Activated CD4-positive, alpha-beta memory T cell treated with anti-CD3 and anti-CD28 coated beads for 36 hours (primary cell): Measurements from ENCODE around the gene PEX11B. TPM values are rescaled to one million over a fixed set of nuclear protein-coding genes. Genes with fewer than 3 reads are reported as not detected.

Experiments
- CTCF ChIA-PET: fragments of 350-600 bp; sonication (Branson Sonifier 250); formaldehyde crosslinking; loops from one replicate; lab custom pipeline; 2021; ENCODE audit warnings: antibody characterized with exemption, inconsistent platforms; lab: Charles Lee
- POLR2A ChIA-PET: fragments of 350-600 bp; sonication (Branson Sonifier 250); formaldehyde crosslinking; loops from one replicate; lab custom pipeline; 2021; ENCODE audit warnings: antibody characterized with exemption; lab: Charles Lee
- DNase-seq: peaks from one replicate; pipeline ENCODE4 v3.0.0-alpha.2; 2020
- H3K27ac Mint-ChIP-seq: one replicate; pipeline ENCODE4 v1.8.0; 2021; ENCODE audit warnings: mixed read lengths
- H3K27me3 Mint-ChIP-seq: one replicate; pipeline ENCODE4 v1.8.0; 2021; ENCODE audit warnings: mixed read lengths
- H3K36me3 Mint-ChIP-seq: one replicate; pipeline ENCODE4 v1.8.0; 2021; ENCODE audit warnings: mixed read lengths
- H3K4me1 Mint-ChIP-seq: one replicate; pipeline ENCODE4 v1.8.0; 2021; ENCODE audit warnings: low read depth, mixed read lengths
- H3K4me3 Mint-ChIP-seq: one replicate; pipeline ENCODE4 v1.8.0; 2021; ENCODE audit warnings: mild to moderate bottlenecking, mixed read lengths
- H3K9me3 Mint-ChIP-seq: one replicate; pipeline ENCODE4 v1.8.0; 2021; ENCODE audit warnings: mixed read lengths
- intact Hi-C: fragments of 100-400 bp; cut with micrococcal nuclease; formaldehyde crosslinking; loops from one replicate; pipeline ENCODE4 v1.15.1; 2023
- total RNA-seq, 2 experiments: library from RNA; stranded (reverse); gene quantifications; one replicate each; pipeline ENCODE4 v1.2.3, GENCODE V29; 2021

The PEX11B gene
- total RNA-seq, 2 experiments from 2014 or later, result 22.8 to 25.6 TPM

DNA sequence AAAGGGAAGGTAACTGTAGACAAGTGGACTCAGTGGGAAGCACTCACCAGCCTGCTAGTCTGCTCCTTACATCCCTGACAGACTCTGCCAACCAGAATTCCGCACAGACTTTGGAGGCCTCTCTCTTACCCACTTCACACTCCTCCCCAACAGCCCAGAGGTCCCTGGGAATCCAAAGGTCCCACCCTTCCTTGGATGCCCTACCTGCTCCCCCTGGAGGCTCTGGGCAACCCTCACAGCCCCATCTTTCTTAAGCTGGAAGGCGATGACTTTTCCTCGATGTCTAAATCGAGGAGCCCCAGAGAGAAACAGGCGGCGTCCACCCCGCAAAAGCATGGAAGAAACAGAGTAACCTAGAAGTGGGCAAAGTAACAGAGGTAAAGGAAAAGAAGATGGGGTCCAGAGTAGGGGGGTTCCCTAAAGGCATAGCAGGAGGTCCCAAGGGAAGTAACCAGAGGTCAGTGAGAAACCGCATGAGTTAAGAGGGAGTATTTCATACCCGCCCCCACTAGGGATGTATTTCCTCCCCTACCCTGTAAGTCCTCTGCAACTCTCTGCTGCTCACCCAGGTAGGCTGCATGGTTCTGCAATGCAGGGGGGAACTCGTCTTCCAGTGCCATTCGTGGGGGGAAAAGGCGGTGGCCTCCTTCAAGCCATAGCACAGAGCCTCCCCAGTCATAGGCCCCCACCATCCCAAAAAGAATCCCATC is 17.1 kb downstream of the PEX11B start:
- CTCF ChIA-PET, result no interaction called here
- no peaks in the 10 kb centered on the region for H3K4me1 Mint-ChIP-seq
- POLR2A ChIA-PET, result no interaction called here
- no peak overlapping the region for H3K27ac Mint-ChIP-seq
- intact Hi-C loops, result no loop called here
- H3K36me3 Mint-ChIP-seq, result peaks cover 5% of the 10 kb centered on the region
- H3K27me3 Mint-ChIP-seq, result no peaks in the 10 kb centered on the region
- no peak overlapping the region for H3K4me3 Mint-ChIP-seq
- no peak for DNase-seq
- no peaks in the 10 kb centered on the region for H3K9me3 Mint-ChIP-seq

DNA sequence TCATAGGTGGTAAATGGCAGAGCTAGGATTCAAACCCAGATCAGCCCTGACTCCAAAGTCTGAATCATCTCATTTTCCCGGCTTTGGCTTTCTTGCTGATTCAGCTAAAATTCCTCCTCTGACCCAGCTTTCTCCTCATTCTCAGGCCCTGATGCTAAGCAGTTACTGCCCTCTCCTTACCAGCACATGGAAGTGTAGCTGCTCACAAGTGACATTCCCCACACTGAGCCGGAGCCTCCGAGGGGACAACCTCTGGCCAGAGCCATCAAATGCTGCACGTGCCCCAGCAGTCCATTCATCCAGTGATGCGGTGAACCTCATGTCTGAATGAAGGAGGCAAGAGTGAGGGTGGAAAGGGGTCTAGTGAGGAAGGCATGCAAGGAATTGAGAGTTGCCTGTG is 19.8 kb downstream of the PEX11B start:
- no peak overlapping the region for H3K27ac Mint-ChIP-seq
- H3K4me3 Mint-ChIP-seq, result no peak overlapping the region
- H3K4me1 Mint-ChIP-seq, result no peaks in the 10 kb centered on the region
- no peaks in the 10 kb centered on the region for H3K9me3 Mint-ChIP-seq
- H3K36me3 Mint-ChIP-seq, result peaks cover 5% of the 10 kb centered on the region
- no peaks in the 10 kb centered on the region for H3K27me3 Mint-ChIP-seq
- intact Hi-C loops, result no loop called here
- DNase-seq, result no peak
- ChIA-PET POLR2A (no interaction called here), CTCF (no interaction called here)

DNA sequence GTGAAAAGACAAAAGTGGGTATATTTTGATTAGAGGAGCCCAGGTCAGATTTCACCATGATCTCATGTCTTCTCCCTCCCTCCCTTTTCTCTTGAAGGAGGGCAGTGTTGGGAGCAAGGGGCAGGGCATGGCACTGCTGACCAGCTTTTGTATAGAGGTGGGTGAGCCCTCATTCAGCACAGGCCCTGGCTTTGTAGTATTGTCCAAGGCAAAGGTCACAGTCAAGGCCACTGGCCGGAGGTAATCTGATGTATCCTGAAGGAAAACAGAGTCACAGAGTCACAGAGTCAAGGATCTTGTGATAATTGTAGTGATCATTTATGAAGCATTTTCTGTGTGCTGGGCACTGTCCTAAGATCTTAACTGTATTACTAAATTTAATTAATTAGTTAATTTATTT is 20.5 kb downstream of the PEX11B start:
- CTCF ChIA-PET, result no interaction called here
- no peaks in the 10 kb centered on the region for H3K27me3 Mint-ChIP-seq
- no peak overlapping the region for H3K27ac Mint-ChIP-seq
- no peak for DNase-seq
- POLR2A ChIA-PET, result no interaction called here
- H3K4me3 Mint-ChIP-seq, result no peak overlapping the region
- no peaks in the 10 kb centered on the region for H3K9me3 Mint-ChIP-seq
- H3K4me1 Mint-ChIP-seq, result no peaks in the 10 kb centered on the region
- intact Hi-C loops, result no loop called here
- peaks cover 5% of the 10 kb centered on the region for H3K36me3 Mint-ChIP-seq

DNA sequence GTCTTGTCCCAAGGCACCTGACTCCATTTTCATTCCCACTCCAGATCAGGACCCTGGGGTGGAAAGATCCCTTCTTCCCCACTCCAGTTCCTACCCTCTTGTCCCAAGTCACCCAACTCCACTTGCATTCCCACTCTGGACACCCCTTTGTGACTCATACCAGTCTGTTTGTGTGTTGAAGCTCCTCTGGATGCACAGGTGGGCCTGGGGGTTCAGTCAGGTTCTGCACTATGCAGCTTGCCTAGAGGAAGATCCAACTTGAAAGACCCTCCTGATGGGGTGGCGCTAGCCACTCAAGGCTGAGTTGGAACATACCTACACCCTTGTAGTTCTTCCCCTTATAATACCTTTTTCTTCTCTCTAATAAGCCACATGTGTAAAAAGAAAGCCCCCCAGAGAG is 23.0 kb downstream of the PEX11B start:
- Mint-ChIP-seq H3K36me3 (peaks cover 2% of the 10 kb centered on the region), H3K4me1 (no peaks in the 10 kb centered on the region), H3K4me3 (no peak overlapping the region), H3K27ac (no peak overlapping the region), H3K27me3 (no peaks in the 10 kb centered on the region), H3K9me3 (no peaks in the 10 kb centered on the region)
- no peak for DNase-seq
- ChIA-PET POLR2A (no interaction called here), CTCF (interaction anchor here (1.0 to 2.6 kb wide), 5 partner anchors 9 to 89 kb away, joined by 3 to 16 read pairs (median 3); partner anchors contain the start of gene NUDT17)
- intact Hi-C loops, result no loop called here

DNA sequence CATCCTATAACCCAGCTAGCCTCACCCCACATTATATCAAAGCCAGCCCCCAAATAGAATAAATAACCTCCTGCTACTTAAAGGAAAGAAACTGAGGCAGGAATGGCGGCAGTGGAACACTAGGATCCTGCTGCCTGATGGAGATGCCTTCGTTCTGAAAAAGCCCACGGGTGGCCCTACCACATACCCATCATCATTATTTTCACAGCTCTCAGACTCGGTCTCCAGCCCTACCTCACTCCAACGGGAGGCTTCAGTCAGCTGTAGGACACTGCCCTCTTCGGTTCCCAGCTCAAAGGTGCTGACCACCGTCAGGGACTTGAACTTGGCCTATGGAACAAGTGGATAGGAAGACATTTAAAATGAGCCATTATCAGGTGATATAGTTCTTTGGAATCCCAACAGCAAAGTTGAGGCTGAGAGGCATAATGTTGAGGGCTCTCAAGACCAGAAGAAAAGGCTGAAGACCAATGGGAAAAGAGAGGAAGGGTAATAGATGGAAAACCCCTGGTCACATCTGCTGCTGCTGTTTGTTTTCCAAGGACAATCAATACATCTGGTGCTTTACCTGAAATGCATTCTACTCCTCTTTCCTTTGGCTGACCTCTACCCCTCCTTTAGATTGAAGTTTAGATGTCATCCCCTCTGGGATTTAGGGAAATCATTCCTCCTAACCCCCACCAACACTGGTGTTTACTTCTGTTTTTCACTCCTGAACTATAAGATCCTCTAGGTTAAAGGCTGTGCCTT is 25.0 kb downstream of the PEX11B start:
- intact Hi-C loops, result no loop called here
- POLR2A ChIA-PET, result no interaction called here
- CTCF ChIA-PET, result interaction anchor here (0.6 to 3.6 kb wide), 9 partner anchors 16 to 123 kb away, joined by 3 to 35 read pairs (median 5); partner anchors contain the start of genes ITGA10, NUDT17, PIAS3 and RBM8A
- no peak for DNase-seq
- no peak overlapping the region for H3K4me3 Mint-ChIP-seq
- peaks cover 2% of the 10 kb centered on the region for H3K36me3 Mint-ChIP-seq
- no peaks in the 10 kb centered on the region for H3K27me3 Mint-ChIP-seq
- H3K27ac Mint-ChIP-seq, result no peak overlapping the region
- H3K4me1 Mint-ChIP-seq, result no peaks in the 10 kb centered on the region
- no peaks in the 10 kb centered on the region for H3K9me3 Mint-ChIP-seq

DNA sequence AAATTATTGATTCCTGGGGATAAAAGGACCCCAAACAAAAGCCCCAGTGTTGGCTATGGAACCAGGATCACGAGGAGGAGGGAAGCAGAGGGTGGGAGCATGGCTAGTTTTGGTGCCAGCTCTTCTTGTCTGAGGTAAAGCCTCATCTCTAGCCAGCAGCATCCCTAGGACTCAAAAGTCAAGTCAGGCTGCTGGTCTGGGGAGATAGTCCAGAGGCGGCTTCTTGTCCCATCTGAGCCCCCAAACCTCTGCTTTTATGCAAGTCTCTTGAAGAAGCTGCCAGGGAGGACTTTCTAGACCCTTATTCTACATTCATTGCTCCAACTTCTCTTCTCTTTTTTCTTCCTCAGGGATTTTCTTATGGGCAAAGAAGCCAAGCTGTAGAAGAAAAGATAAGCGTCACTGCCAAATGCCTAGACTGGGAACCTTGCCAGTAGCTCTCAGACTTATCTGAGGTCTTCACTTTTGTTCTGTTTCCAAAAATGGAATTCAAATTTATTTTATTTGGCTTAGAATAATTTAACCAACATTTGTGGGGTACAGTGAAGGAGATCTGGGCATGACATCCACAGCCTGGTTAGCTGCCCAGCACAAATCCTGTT is 25.9 kb downstream of the PEX11B start:
- POLR2A ChIA-PET, result interaction anchor here (1.8 kb wide), 1 partner anchor 33 kb away, joined by 4 read pairs; no protein-coding TSS in a partner anchor

DNA sequence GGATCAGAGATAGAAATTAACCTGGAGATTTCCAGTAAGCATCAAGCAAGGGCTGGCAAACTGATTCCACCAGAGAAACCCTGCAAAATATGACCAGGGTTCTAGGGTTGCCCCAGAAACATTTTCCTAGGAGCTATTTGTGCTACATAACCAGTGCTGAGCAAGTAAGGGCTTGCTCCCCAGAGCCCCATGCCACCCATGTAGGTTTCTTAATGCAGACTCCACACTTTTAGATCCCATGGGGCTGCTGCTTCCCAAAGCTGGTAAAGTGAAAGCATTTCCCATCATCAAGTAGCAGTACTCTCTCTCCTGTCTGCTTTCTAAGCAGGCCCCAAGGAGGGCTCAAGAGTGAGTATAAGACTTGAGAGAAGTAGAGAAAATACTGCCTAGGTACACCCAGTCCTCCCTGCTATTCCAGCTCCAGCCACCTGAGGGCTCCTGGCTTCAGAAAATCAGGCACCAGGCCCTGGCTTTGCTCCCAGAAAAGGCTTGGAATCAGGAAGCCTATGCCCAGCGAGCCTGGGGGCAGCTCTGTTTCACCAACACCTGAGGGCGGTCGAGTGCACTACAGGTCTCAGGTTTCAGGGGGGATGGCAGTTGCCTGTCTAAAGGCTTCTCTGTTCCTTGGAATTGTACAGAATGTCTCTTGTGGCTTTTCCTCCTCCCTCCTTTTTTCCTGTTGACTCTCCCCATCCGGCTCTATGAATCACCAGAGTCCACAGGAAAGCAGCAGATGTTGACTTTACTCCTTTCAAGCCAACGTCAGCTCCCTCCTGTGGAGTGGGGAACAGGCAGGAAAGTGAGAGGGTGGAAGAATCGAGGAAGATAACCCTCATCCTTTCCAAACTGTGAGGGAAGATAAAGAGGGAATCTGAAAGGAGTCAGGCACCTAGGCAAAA is 26.7 kb downstream of the PEX11B start:
- Mint-ChIP-seq H3K27ac (no peak overlapping the region), H3K27me3 (no peaks in the 10 kb centered on the region), H3K4me3 (no peak overlapping the region), H3K36me3 (no peaks in the 10 kb centered on the region), H3K4me1 (peaks cover 1% of the 10 kb centered on the region), H3K9me3 (no peaks in the 10 kb centered on the region)
- intact Hi-C loops, result loop anchor here (1.0 kb wide), 1 partner anchor 121 kb away; no protein-coding TSS in a partner anchor
- ChIA-PET POLR2A (interaction anchor here (1.8 kb wide), 1 partner anchor 32 kb away, joined by 4 read pairs; no protein-coding TSS in a partner anchor), CTCF (interaction anchor here (0.6 to 3.6 kb wide), 28 partner anchors 9 to 146 kb away, joined by 3 to 35 read pairs (median 4); partner anchors contain the start of genes HJV, ITGA10, LIX1L and NUDT17)
- peak; percentile 74 for DNase-seq

More for the DNA sequence above, 25.9 kb downstream of the PEX11B start:
- no peaks in the 10 kb centered on the region for H3K36me3 Mint-ChIP-seq
- H3K27me3 Mint-ChIP-seq, result no peaks in the 10 kb centered on the region
- CTCF ChIA-PET, result interaction anchor here (0.6 to 3.6 kb wide), 21 partner anchors 11 to 145 kb away, joined by 3 to 35 read pairs (median 5); partner anchors contain the start of genes ITGA10, LIX1L, NUDT17 and PIAS3
- no peaks in the 10 kb centered on the region for H3K4me1 Mint-ChIP-seq
- intact Hi-C loops, result no loop called here
- H3K4me3 Mint-ChIP-seq, result no peak overlapping the region
- no peaks in the 10 kb centered on the region for H3K9me3 Mint-ChIP-seq
- no peak for DNase-seq
- H3K27ac Mint-ChIP-seq, result no peak overlapping the region

DNA sequence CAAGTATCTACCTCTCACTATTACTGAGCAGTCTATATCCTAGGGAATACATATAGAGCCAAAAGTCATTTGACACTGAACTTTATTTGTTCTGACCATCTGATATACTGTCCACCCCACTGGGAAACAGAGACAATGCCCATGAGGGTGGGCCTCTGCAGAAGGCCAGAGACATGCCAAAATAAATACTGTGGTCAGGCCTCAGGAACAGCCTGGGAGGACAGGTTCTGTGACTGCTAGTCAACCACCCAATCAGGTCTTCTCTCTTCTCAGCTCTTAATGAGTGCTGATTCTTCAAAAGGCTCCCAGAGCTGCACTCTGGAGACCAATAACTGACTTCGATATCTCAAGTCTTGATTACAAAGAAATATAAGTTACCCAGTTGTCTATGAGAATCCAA is 27.4 kb downstream of the PEX11B start:
- intact Hi-C loops, result loop anchor here (1.0 kb wide), 1 partner anchor 122 kb away; no protein-coding TSS in a partner anchor
- Mint-ChIP-seq H3K36me3 (no peaks in the 10 kb centered on the region), H3K27me3 (no peaks in the 10 kb centered on the region), H3K4me3 (no peak overlapping the region), H3K9me3 (no peaks in the 10 kb centered on the region), H3K27ac (no peak overlapping the region), H3K4me1 (peaks cover 7% of the 10 kb centered on the region)
- POLR2A ChIA-PET, result interaction anchor here (1.8 kb wide), 1 partner anchor 32 kb away, joined by 4 read pairs; no protein-coding TSS in a partner anchor
- no peak for DNase-seq
- CTCF ChIA-PET, result interaction anchor here (0.6 to 3.6 kb wide), 22 partner anchors 8 to 131 kb away, joined by 3 to 35 read pairs (median 5); partner anchors contain the start of genes HJV, ITGA10, NUDT17 and PIAS3

DNA sequence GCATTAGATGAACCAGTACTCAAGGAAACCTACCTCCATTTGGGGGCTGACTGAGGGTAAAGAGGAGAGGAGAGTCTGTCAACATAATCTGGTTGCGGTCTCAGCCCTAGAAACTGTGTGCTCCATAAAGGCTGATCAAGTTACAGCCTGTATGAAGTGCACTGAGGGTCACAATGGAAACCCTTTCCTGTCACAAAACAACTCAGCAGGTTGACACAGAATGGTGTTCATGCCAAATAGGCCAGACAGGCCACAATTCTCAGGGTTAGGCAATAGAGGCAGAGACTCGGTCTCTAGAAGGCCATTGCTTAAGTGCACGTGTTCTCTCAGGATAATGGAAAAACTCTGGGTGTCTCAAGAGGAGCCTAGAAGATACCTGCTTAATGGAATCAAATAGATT is 28.8 kb downstream of the PEX11B start:
- Mint-ChIP-seq H3K9me3 (no peaks in the 10 kb centered on the region), H3K36me3 (no peaks in the 10 kb centered on the region), H3K27ac (no peak overlapping the region), H3K4me3 (no peak overlapping the region), H3K4me1 (peaks cover 17% of the 10 kb centered on the region), H3K27me3 (peaks cover 7% of the 10 kb centered on the region)
- ChIA-PET POLR2A (no interaction called here), CTCF (interaction anchor here (1.1 kb wide), 1 partner anchor 44 kb away, joined by 3 read pairs; the partner anchor contains the start of gene NUDT17)
- no peak for DNase-seq
- intact Hi-C loops, result no loop called here

DNA sequence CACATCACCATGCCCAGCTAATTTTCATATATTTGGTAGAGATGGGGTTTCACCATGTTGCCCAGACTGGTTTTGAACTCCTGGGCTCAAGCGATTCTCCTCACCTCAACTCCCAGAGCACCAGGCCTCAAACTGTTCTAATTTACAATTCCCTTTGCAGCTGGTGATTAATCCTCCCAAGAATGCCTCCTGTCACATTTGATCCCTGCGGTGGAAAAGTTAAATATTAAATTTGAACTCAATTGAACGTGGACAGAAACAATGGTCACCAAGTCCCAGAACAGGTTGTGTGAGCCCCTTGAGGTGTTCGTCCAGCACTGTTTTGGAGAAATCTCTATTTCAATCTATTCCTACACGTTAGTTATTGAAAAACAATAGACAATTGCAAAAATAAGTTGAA is 30.9 kb downstream of the PEX11B start:
- H3K27ac Mint-ChIP-seq, result no peak overlapping the region
- no peaks in the 10 kb centered on the region for H3K36me3 Mint-ChIP-seq
- POLR2A ChIA-PET, result no interaction called here
- H3K4me1 Mint-ChIP-seq, result peaks cover 19% of the 10 kb centered on the region
- H3K4me3 Mint-ChIP-seq, result no peak overlapping the region
- peaks cover 18% of the 10 kb centered on the region for H3K27me3 Mint-ChIP-seq
- CTCF ChIA-PET, result no interaction called here
- no peaks in the 10 kb centered on the region for H3K9me3 Mint-ChIP-seq
- DNase-seq, result no peak
- intact Hi-C loops, result no loop called here

DNA sequence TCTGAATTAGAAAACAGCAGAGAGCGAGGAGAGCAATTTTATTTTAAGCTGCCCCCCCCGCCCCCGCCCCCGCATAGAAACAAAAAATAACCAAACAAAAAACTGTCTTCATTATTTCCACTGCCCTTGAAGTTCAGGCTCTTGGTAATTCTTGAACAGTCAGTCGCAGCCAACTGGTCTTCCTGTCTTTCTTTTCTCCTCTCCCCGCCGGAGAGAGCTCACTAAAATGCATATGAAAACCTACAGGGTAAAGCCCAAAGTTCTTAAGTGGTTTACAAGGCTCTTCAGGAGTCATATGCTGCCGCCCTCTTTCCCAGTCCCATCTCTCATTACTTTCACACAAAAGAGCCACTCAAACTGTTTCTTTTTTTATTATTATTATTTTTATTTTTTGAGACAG is 31.7 kb downstream of the PEX11B start:
- Mint-ChIP-seq H3K4me1 (peaks cover 19% of the 10 kb centered on the region), H3K4me3 (peak overlapping the region; percentile 36), H3K27me3 (peaks cover 18% of the 10 kb centered on the region), H3K36me3 (no peaks in the 10 kb centered on the region), H3K9me3 (no peaks in the 10 kb centered on the region), H3K27ac (no peak overlapping the region)
- no peak for DNase-seq
- ChIA-PET POLR2A (interaction anchor here (1.3 kb wide), 1 partner anchor 67 kb away, joined by 3 read pairs; no protein-coding TSS in a partner anchor), CTCF (interaction anchor here (0.6 to 2.7 kb wide), 3 partner anchors 8 to 120 kb away, joined by 3 to 15 read pairs (median 8); partner anchors contain the start of gene NUDT17)
- intact Hi-C loops, result no loop called here
